Mesenchymal stem cell (in vitro differentiated cells and primary cell): ENCODE measurements around the gene SLC25A26.

Experiments
- DNase-seq: peaks from one replicate; pipeline ENCODE4 v3.0.0-alpha.2; 2013
- H2AFZ ChIP-seq: one replicate; pipeline ENCODE4 v1.6.1; 2013; ENCODE audit warnings: low read depth, mild to moderate bottlenecking, control low read depth, inconsistent platforms, low read length, moderate library complexity
- H2AK5ac ChIP-seq: 2 replicates; pipeline ENCODE4 v1.6.1; 2013; ENCODE audit warnings: low read length, moderate library complexity, mild to moderate bottlenecking, inconsistent platforms; ENCODE audit not compliant: severe bottlenecking
- H2BK120ac ChIP-seq: one replicate; pipeline ENCODE4 v1.6.1; 2013; ENCODE audit warnings: low read depth, mild to moderate bottlenecking, inconsistent platforms, low read length, moderate library complexity
- H2BK12ac ChIP-seq, 2 experiments: one replicate each; pipeline ENCODE4 v1.6.1; 2013; ENCODE audit warnings: inconsistent platforms in 2 of 2, low read length in 2 of 2, mild to moderate bottlenecking in 2 of 2, moderate library complexity in 2 of 2, control low read depth in 1 of 2
- H2BK15ac ChIP-seq: one replicate; pipeline ENCODE4 v1.6.1; 2013; ENCODE audit warnings: mild to moderate bottlenecking, low read depth, inconsistent platforms; ENCODE audit not compliant: poor library complexity, severe bottlenecking
- H2BK5ac ChIP-seq: 2 replicates; pipeline ENCODE4 v1.6.1; 2013; ENCODE audit warnings: low read depth, mild to moderate bottlenecking, low read length, control low read depth, inconsistent platforms; ENCODE audit not compliant: poor library complexity, severe bottlenecking
- H3K14ac ChIP-seq, 2 experiments: one replicate each; pipeline ENCODE4 v1.6.1; 2013; ENCODE audit warnings: inconsistent platforms in 2 of 2, low read length in 2 of 2, control low read depth in 1 of 2, mild to moderate bottlenecking in 1 of 2, moderate library complexity in 1 of 2
- H3K18ac ChIP-seq, 2 experiments: one replicate each; pipeline ENCODE4 v1.6.1; 2013; ENCODE audit warnings: inconsistent platforms in 2 of 2, low read length in 2 of 2, control low read depth in 1 of 2, low read depth in 1 of 2, mild to moderate bottlenecking in 1 of 2
- H3K23ac ChIP-seq, 2 experiments: one replicate each; pipeline ENCODE4 v1.6.1; 2013; ENCODE audit warnings: inconsistent platforms in 2 of 2, low read length in 2 of 2, mild to moderate bottlenecking in 2 of 2, moderate library complexity in 2 of 2, control low read depth in 1 of 2
- H3K27ac ChIP-seq: 2 replicates; pipeline ENCODE4 v1.5.1; 2013; ENCODE audit warnings: mild to moderate bottlenecking, moderate library complexity, low read length, control low read depth, inconsistent platforms; ENCODE audit not compliant: poor library complexity, severe bottlenecking
- H3K27me3 ChIP-seq, 2 experiments: 2 replicates each; pipeline versions ENCODE4 v1.6.1 to v1.7.0; 2013; ENCODE audit warnings: low read length in 2 of 2, mild to moderate bottlenecking in 2 of 2, moderate library complexity in 2 of 2, control low read depth in 1 of 2, inconsistent platforms in 1 of 2; ENCODE audit not compliant: control insufficient read depth in 1 of 2, insufficient read depth in 1 of 2
- H3K36me3 ChIP-seq, 2 experiments: 2 replicates each; pipeline versions ENCODE4 v1.6.1 to v1.7.0; 2013; ENCODE audit warnings: low read length in 2 of 2, control low read depth in 1 of 2, inconsistent platforms in 1 of 2, low read depth in 1 of 2, mild to moderate bottlenecking in 1 of 2; ENCODE audit not compliant: insufficient read depth in 2 of 2, control insufficient read depth in 1 of 2
- H3K4ac ChIP-seq, 2 experiments: one replicate each; pipeline ENCODE4 v1.6.1; 2013; ENCODE audit warnings: inconsistent platforms in 2 of 2, low read length in 2 of 2, mild to moderate bottlenecking in 2 of 2, moderate library complexity in 2 of 2, control low read depth in 1 of 2, low read depth in 1 of 2
- H3K4me1 ChIP-seq: 2 replicates; pipeline ENCODE4 v1.6.1; 2013; ENCODE audit warnings: low read depth, low read length, control low read depth; ENCODE audit not compliant: control insufficient read depth, insufficient read depth
- H3K4me2 ChIP-seq: 2 replicates; pipeline ENCODE4 v1.6.1; 2013; ENCODE audit warnings: low read length, mild to moderate bottlenecking, inconsistent platforms; ENCODE audit not compliant: poor library complexity, severe bottlenecking
- H3K4me3 ChIP-seq, 2 experiments: 2 replicates each; pipeline versions ENCODE4 v1.5.1 to v1.7.0; 2013; ENCODE audit warnings: low read length in 2 of 2, mild to moderate bottlenecking in 2 of 2, control low read depth in 1 of 2, low read depth in 1 of 2; ENCODE audit not compliant: insufficient read depth in 1 of 2
- H3K79me1 ChIP-seq: replicated peaks from 2 replicates; pipeline ENCODE4 v1.6.1; 2013; ENCODE audit warnings: mild to moderate bottlenecking, control low read depth, low read length, inconsistent platforms; ENCODE audit not compliant: poor library complexity, severe bottlenecking
- H3K9ac ChIP-seq: 2 replicates; pipeline ENCODE4 v1.7.0; 2013; ENCODE audit warnings: mild to moderate bottlenecking, low read length, moderate library complexity
- H3K9me3 ChIP-seq: 2 replicates; pipeline ENCODE4 v1.7.0; 2013; ENCODE audit warnings: mild to moderate bottlenecking, low read length; ENCODE audit not compliant: control insufficient read depth
- H4K8ac ChIP-seq: one replicate; pipeline ENCODE4 v1.6.1; 2013; ENCODE audit warnings: inconsistent platforms, mild to moderate bottlenecking, low read length, moderate library complexity
- H4K91ac ChIP-seq: one replicate; pipeline ENCODE4 v1.6.1; 2013; ENCODE audit warnings: mild to moderate bottlenecking, low read length, inconsistent platforms
- WGBS: methylation state at CpG from one replicate; pipeline ENCODE4 v1.1.7; 2013; ENCODE audit warnings: mixed read lengths; 5-methylcytosine and 5-hydroxymethylcytosine counted together

The SLC25A26 gene

DNA sequence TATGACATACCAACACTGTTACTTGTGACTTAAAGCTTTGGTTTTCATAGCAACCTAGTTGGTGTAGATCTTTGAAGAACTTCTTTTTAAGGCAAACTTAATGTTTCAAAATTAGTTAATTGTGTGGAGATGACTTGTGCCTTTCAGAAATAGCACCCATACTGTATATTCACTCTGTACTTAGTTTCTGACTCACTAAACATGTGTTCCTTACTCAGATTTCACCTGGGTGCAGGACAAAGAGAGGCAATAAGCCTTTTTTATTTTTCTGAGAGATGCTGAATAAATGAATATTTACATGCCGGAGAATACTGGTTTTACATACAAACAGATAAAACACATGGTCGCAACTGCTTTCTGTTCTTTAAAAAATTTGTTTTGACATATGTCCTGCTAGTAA lies 44.8 kb downstream of the SLC25A26 start:
- DNase-seq = no peak
- H4K8ac ChIP-seq = no peak overlapping the region
- H3K4me1 ChIP-seq = peaks cover 3% of the 10 kb centered on the region
- H2BK15ac ChIP-seq = no peak overlapping the region
- H2BK12ac ChIP-seq = no peak overlapping the region
- 100% methylated on average over 1 of the region's 2 CpGs for WGBS
- H3K27ac ChIP-seq = no peak overlapping the region
- H3K23ac ChIP-seq = no peak overlapping the region
- H2BK120ac ChIP-seq = no peak overlapping the region
- H3K79me1 ChIP-seq = no peaks in the 10 kb centered on the region
- no peak overlapping the region for H3K14ac ChIP-seq
- no peak overlapping the region for H2AFZ ChIP-seq
- H3K9me3 ChIP-seq = no peaks in the 10 kb centered on the region
- no peaks in the 10 kb centered on the region for H3K27me3 ChIP-seq
- no peak overlapping the region for H4K91ac ChIP-seq
- H3K36me3 ChIP-seq = peaks cover 0 to 9% of the 10 kb centered on the region in 2 experiments
- no peak overlapping the region for H3K4me2 ChIP-seq
- H3K18ac ChIP-seq = no peak overlapping the region
- no peak overlapping the region for H3K9ac ChIP-seq
- H3K4me3 ChIP-seq = no peak overlapping the region
- no peak overlapping the region for H2BK5ac ChIP-seq
- no peak overlapping the region for H2AK5ac ChIP-seq
- no peak overlapping the region for H3K4ac ChIP-seq

DNA sequence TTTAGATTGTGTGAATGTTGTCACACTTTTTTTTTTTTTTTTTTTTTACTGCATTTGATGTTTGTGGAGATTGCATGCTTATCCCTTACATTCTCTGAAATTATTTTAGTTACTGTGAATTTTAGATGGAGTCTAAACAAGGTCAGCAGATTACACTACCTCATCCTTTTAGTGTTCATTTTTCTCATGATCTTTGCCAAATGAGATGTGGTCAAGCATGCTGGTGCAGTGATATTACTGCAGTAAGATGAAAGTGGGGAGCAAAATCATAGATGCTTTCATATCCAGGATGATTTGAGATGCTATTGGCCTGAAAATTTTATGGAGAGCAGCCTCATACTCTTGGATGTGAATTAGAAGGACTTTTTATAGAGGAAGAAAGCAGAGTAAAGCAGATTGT lies 45.8 kb downstream of the SLC25A26 start:
- Histone ChIP-seq H3K79me1 (no peaks in the 10 kb centered on the region), H3K4me1 (peaks cover under 1% of the 10 kb centered on the region), H2AK5ac (no peak overlapping the region), H4K8ac (no peak overlapping the region), H3K27ac (no peak overlapping the region), H3K27me3 (no peaks in the 10 kb centered on the region), H3K9ac (no peak overlapping the region), H3K4me3 (no peak overlapping the region), H4K91ac (no peak overlapping the region), H2BK120ac (no peak overlapping the region), H3K4me2 (no peak overlapping the region), H3K18ac (no peak overlapping the region), H2BK12ac (no peak overlapping the region), H3K14ac (no peak overlapping the region), H2BK5ac (no peak overlapping the region), H3K4ac (no peak overlapping the region), H3K9me3 (no peaks in the 10 kb centered on the region), H2BK15ac (no peak overlapping the region), H3K23ac (no peak overlapping the region), H2AFZ (no peak overlapping the region), H3K36me3 (peaks cover 0 to 9% of the 10 kb centered on the region in 2 experiments)
- DNase-seq = no peak

DNA sequence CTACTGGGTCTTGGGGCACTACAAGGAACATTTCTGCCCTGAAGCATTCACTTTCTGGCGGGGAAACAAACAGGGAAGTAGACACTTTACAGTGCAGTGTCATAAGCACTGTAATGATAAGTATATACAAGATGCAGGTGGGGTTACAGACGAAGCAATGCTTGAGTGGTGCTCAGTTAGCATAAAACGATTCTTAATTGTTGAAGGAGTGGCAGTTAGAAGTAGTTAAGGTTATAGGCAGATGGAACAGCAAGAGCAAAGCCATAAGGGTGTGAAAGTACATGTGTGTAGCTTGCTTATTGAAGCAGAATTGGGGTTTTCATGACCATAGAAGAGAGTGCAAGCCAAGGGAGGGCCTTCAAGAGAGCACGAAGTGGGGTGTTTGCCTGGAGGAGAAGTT lies 46.2 kb downstream of the SLC25A26 start:
- no peak overlapping the region for H3K14ac ChIP-seq
- H2BK15ac ChIP-seq = no peak overlapping the region
- no peak overlapping the region for H3K27ac ChIP-seq
- H3K27me3 ChIP-seq = no peaks in the 10 kb centered on the region
- H3K9me3 ChIP-seq = no peaks in the 10 kb centered on the region
- DNase-seq = no peak
- no peak overlapping the region for H3K4ac ChIP-seq
- no peaks in the 10 kb centered on the region for H3K79me1 ChIP-seq
- H2AK5ac ChIP-seq = no peak overlapping the region
- H2BK12ac ChIP-seq = no peak overlapping the region
- no peak overlapping the region for H3K18ac ChIP-seq
- H2BK5ac ChIP-seq = no peak overlapping the region
- no peaks in the 10 kb centered on the region for H3K4me1 ChIP-seq
- no peak overlapping the region for H2AFZ ChIP-seq
- H3K36me3 ChIP-seq = peaks cover 0 to 9% of the 10 kb centered on the region in 2 experiments
- no peak overlapping the region for H2BK120ac ChIP-seq
- H3K4me3 ChIP-seq = no peak overlapping the region
- no peak overlapping the region for H3K9ac ChIP-seq
- no peak overlapping the region for H3K23ac ChIP-seq
- WGBS = 88% methylated on average over 4 of the region's 4 CpGs
- H4K91ac ChIP-seq = no peak overlapping the region
- H4K8ac ChIP-seq = no peak overlapping the region
- H3K4me2 ChIP-seq = no peak overlapping the region

GRCh38 chr3:66267906-66268305 lies 47.1 kb downstream of the SLC25A26 start:
- no peak overlapping the region for H3K4me2 ChIP-seq

More at GRCh38 chr3:66267906-66268305, 47.1 kb downstream of the SLC25A26 start:
- no peak overlapping the region for H3K9ac ChIP-seq
- no peak overlapping the region for H4K91ac ChIP-seq
- H4K8ac ChIP-seq = no peak overlapping the region
- no peak overlapping the region for H2BK5ac ChIP-seq
- no peaks in the 10 kb centered on the region for H3K9me3 ChIP-seq
- DNase-seq = no peak
- no peak overlapping the region for H3K18ac ChIP-seq
- no peaks in the 10 kb centered on the region for H3K27me3 ChIP-seq
- 88% methylated on average over 5 of the region's 5 CpGs for WGBS
- no peak overlapping the region for H2AK5ac ChIP-seq
- H3K4me1 ChIP-seq = no peaks in the 10 kb centered on the region
- no peak overlapping the region for H3K27ac ChIP-seq
- no peak overlapping the region for H2BK120ac ChIP-seq
- H3K4me3 ChIP-seq = no peak overlapping the region
- no peak overlapping the region for H3K4ac ChIP-seq
- H3K79me1 ChIP-seq = no peaks in the 10 kb centered on the region
- H2BK12ac ChIP-seq = no peak overlapping the region
- no peak overlapping the region for H3K14ac ChIP-seq
- peaks cover 0 to 9% of the 10 kb centered on the region in 2 experiments for H3K36me3 ChIP-seq
- H2BK15ac ChIP-seq = no peak overlapping the region
- no peak overlapping the region for H3K23ac ChIP-seq
- H2AFZ ChIP-seq = no peak overlapping the region
